Nucleus accumbens (tissue), 56 donors: ENCODE data around the gene PRKG2.

Experiments
- DNase-seq, 56 donors: peaks; one replicate each; lab custom pipeline; 2025; lab: John Stamatoyannopoulos, UW

Gene PRKG2

DNA sequence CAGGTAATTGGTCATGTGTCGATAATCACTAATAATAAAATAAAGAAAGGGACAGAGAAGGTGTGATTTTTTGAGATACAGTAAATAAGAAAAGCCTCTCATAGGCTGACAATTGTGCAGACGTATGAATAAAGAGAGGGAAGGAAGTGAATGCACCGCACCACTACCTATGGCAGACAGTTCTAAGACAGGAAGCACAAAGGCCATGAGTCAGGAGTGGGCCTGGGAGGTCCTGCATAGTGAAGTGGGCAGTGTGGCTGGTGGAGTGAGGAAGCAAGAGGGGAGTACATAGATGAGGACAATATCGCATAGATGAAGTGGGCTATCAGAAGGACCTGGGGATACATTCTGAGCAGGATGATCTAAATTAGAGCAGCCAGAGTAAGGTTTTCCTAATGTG lies 108.9 kb downstream of the PRKG2 start:
- DNase-seq = no peak

DNA sequence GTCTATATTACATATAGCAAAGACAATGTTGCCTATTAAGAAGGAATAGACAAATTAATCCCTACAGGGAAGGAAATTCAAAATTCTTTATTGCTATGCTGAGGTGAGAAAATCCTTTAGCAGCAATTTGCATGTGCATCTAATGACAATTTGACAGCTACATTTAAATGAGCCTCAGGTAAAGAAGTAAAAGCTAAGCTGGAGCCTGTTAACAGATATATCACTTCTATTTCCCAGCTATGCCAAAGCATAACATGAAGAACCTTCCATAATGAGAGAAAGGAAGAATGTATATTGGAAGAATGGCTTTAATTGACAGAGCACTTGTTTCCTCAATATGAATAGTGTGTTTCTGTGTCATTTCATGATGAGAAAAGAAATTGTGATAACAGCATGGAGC lies 112.9 kb downstream of the PRKG2 start:
- DNase-seq = no peak

DNA sequence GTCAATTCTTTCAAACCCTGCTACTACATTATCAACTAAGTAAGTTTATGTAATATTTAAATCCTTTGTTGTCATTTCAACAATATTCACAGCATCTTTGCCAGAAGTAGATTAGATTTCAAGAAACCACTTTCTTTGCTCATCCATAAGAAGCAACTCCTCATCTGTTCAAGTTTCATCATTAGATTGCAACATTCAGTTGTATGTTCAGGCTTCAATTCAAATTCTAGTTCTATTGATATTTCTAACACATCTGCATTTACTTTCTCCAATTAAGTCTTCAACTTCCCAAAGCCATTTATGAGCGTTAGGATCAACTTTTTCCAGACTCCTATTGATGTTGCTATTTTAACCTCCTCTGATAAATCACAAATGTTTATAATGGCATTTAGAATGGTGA lies 118.5 kb downstream of the PRKG2 start:
- no peak for DNase-seq

DNA sequence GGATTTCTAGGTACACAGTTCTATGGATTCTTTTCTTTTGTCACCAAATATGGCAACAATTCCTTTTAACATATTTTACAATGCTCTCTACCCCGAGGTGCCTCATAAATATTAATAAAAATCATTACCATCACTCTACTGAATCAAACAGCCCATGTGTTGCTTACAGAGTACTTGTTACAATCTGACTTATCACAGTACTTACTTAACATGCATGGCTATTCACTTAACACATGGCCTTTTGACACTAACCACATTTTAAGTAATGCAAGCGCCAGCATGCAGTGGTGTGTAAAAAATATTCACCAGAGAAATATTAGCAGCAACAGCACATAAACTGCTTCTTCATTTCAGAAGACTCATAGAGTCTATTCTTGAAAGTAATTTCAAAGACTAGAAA lies 119.6 kb downstream of the PRKG2 start:
- no peak for DNase-seq

DNA sequence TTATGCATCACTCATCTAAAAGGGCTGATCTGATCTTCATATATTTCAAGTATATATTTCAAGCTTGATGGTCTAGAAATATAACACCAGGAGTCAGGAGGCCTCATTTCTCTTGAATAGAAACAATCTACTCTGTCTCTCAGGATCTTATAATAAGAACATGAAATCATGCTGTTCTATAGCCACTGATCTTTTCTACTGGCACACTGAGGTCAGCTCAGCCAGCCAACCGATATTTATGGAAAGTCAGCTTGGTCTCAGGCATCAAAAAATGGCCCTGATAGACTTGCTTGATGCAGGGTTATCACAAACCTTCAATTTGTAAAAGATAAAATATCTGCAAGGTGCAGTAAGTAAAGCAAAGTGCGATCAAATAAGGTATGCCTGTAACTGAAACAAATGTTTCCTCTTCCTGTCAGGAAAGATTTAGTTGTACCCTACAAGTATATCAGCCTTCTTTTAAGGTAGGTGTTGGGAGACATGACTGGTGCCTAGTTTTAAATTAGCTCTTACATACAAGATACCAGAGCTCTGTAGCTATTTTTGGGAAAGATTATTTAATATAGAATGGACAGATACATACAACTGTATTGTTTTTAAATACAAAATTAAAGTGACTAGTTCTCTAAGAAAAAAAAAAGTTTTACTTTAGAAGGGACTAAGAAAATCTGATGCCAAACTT lies 121.2 kb downstream of the PRKG2 start:
- no peak for DNase-seq

DNA sequence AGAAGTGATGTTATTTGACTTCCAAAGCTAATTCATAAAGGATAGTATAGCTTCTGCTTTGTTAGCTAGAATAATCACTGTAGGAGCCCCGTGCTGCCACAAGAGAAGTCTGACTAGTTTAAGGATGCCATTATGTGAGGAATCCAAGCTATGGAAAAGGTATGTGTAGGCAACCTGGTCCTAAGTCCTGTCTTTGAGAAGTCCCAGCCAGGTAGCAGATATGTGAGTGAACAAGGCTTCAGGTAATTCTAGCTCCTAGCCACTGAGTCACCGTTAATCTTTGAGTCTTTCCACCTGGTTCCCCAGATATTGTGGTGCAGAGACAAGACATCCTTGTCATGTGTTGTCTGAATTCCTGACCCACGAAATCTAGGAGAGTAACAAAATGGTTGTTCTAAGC lies 129.0 kb downstream of the PRKG2 start:
- DNase-seq = no peak

DNA sequence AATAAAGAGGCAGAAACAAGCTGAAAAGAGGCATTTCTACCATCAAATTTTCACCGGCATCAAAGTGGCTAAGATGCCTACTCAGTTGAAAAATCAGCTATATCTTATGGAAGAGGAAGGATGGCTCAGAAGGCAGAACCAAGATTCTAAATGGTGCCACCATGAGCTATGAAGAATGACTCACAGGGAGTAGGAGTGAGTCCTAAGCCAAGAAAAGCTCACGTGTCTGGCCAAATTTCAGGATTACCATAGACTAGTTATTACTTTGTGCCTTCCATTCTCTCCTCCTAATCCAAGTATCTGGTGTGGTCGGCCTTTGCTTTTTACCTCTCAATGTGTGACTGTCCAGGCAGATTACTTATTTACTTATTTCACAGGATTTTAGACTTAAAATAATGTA lies 129.7 kb downstream of the PRKG2 start:
- no peak for DNase-seq

DNA sequence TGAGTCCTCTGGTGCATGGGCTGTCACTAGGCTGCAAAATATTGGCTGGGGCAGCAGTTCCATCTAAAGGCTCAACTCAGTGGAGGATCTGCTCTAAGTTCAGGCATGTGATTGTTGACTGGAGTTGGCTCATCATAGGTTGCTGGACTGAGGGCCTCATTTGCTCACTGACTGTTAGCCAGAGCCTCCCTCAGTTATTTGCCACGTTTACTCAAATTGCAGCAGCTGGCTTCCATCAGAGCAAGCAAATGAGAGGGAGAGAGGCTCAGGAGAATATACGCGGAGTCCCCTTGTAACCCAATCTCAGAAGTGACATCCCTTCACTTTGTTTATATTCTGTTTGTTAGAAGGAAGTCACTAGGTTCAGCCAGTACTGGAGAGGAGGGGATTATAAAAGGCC lies 130.4 kb downstream of the PRKG2 start:
- DNase-seq = no peak

DNA sequence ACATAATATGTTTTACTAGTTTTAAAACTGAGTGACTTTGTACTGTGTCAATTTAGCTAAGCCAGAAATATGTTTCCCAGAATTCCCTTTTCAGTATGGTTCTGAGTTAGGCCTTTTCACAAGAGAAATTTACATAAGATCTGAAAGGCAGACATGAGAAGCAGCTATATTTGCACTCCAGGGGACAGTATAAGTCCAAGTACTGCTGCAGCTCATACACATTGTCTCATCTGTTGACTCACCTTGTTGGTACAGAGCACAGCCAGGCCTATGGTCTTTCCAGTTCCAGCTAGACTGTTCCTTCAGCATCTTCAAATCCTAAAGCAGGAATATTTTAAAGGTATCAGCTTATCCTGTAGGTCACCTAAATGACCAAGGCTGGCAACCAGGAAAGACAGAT lies 131.0 kb downstream of the PRKG2 start:
- no peak for DNase-seq

DNA sequence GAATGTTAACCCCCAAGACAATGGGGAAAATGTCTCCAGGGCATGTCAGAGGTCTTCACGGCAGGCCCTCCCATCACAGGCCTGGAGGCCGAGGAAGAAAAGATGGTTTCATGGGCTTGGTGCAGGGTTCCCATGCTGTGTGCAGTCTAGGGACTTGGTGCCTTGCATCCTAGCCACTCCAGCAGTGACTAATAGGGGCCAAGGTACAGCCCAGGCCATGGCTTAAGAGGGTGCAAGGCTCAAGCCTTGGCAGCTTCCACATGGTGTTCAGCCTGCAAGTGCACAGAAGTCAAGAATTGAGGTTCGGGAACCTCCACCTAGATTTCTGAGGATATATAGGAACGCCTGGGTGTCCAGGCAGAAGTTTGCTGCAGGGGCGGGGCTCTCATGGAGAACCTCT lies 133.9 kb downstream of the PRKG2 start:
- no peak for DNase-seq

DNA sequence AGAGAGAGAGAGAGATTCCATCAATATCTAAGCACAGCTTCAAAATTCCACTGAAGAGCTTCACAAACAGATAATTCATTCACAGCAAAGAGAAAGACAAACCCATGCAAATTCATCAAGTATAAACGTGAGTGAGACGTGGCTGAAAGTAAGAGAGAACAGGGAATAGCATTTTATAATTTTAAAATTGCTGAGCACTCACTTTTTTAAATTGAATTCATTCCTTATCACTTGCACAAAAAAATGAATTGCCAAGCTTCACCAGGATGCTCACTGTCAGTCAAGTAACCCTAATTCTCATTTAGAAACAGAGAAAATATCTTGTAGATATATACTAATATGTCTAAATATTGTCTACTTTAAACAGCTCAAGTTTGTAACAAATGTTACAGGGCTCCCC lies 144.0 kb downstream of the PRKG2 start:
- no peak for DNase-seq

DNA sequence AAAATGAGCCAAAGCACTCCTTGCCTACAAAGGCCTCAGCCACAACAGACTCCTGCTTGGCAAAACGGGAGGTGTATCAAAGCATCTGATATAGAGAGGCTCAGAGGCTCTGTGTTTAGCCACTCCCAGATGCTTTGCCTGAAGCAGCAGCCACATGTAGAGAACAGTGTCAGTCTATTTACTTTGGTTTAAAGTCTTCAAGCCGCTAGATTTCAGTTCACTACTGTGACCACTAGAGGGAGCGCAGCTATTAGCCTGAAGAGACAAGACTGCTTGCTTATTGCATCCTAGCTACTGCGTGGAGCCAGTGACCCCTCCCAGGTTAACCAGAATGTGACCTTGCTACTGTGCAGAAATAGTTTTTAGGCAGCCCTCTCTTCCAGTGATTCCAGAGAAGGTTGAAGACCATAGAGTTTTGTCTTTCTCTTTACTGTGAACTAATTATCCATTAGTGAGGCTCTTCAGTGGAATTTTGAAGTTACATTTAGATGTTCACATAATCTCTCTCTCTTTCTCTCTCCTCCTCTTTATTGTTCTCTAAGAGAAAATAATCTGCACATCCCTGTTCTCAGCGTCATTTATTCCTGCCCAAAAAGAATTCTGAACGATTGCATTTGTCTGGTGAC lies 145.2 kb downstream of the PRKG2 start:
- peak in 53 of 56 donors; percentile 3 to 80 (median 44) for DNase-seq

DNA sequence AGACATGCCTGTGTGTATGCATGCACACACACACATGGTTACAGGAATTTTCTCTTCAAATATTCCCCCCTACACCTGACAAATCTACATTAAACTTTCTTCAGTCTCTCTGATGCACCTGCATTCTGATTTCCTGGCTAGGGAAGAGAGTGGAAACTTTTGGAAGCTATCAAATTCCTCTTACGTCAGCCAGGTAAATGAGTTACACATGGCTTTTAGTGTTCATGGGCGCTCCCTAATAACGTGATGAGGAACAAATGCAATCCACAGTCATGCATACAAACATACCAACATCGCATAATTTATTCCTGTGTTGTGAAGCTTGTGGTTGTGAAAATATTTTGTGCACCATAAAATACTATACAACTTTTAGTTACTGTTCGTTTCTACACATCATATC lies 149.6 kb downstream of the PRKG2 start:
- DNase-seq = no peak

DNA sequence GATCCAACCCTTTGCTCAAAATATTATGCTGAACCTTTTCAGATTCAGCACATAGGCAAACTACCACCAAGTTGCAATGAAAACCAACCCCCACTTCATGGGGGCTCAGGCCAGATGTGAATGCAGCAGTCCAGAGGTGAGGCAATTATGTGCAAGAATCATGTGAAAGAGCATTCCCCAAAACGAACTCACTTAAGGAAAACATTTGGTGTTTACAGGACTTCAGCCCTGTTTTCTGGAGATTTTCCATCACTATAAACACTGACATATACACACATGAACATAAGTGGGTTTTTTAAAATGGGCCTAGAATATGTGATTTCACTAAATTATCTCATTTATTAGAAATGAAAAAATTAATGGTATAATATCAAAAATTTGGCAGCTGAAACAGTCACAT lies 153.0 kb downstream of the PRKG2 start:
- no peak for DNase-seq

DNA sequence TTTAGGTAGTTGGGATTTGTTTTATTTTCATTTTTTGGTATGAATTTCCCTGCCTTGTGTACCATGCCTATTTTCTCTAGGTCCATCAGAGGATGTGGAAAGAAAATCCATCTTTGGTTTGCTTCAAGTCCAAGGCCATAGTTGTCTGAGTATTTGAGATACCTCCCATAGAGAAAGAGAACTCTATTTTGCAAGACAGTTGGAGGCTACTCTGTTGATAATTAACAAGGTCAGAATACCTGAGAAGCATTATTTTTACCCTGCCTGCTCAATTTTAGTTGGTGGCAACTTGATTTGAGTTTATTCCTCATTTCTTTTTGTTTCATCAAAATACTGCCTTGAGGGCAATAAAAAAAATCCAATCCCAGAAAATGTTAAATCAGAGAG lies 153.7 kb downstream of the PRKG2 start:
- DNase-seq = no peak

DNA sequence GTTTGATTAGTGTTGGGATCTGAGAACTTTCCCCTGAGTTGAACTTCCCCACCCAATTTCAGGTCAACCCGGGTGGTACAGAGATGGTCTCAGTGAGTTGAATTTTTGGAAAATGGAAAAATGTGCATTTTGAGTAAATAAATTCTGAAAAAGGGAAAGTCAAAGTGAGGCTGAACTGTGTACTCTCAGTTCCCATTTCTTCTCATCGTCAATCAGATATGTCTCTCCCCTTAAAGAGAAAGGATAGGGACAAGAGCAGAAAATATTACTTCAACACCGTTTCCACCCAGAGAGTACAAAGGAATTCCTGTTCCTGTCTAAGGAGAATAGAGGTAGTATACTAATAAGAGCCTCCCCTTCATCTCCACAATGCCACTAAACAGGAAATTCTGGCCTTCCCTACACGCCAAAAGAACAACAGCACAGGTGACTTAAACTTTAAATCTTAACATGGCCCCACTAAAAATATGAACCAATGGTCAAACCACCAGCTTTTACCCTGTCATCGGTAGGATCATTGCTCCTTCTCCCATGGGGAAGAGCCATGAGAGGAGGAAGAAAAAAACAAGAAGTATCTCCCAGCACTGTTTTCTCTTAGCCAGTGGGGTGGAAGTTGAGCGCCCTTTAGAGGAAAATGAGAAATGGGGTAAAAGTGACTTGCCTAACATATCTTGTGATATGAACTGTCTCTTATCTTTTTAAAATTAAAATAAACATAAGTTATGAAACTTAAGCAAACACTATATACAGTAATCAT lies 154.3 kb downstream of the PRKG2 start:
- DNase-seq = no peak

DNA sequence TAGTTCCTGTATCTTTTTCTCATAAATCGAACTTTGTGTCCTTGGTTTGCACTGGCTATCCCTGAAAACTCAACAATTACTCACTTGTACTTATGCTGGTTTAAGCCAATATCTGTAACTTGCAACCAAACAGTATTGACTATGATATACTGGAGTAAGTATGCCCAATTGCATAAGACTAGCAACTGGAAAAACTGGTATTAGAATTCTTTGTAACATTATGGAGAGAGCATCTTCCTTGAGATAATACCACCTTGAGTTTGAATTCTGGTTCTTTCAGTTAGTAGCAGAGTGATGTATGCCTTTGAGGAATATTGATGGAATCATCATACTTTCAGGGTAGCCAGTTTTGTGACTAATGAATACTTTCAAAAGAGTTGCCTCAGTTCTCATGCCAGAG lies 156.4 kb downstream of the PRKG2 start:
- no peak for DNase-seq

DNA sequence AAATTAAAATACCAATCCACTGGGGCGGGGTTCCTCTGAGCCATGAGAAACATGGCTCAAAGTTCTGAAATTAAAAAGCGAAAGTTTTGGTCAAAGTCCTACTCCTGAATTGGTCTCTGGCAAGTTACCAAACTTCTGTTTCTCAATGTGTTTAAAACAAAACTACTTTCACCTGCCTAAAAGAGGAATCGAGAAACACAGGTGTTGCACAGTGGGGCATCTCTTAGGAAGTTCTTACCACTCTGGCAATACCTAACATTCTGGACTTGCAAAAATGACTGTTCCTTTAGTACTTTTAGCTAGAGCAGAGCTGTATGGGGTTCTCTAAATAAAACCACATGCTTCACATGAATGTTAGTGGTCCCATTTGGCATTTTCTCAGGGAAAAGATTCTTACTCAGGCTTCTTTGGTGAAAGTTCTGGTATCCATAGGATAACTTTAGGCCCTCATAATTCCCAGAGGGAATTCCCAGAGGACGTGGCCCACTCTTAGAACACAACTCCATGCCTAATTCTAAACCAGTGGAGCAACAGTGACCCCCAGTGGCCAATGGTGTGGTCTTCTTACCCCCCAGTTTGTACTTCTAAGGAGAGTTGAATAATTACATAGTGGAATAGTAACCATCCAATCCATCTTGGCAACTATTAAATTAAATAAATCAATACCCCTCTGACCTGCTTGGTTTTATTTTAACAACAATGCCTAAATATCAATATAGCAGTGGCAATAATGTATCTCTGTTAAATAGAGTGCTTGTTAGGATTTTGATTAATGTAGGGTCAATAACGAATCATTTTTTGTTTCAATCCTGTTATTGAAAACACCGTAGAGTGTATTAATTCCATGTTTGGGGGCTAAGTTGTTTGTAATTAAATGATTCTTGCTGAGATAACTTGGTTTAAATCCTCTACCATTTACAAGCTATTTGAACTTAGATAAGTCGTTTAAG lies 162.6 kb downstream of the PRKG2 start:
- DNase-seq = peak in 26 of 56 donors; percentile 0 to 74 (median 10)

DNA sequence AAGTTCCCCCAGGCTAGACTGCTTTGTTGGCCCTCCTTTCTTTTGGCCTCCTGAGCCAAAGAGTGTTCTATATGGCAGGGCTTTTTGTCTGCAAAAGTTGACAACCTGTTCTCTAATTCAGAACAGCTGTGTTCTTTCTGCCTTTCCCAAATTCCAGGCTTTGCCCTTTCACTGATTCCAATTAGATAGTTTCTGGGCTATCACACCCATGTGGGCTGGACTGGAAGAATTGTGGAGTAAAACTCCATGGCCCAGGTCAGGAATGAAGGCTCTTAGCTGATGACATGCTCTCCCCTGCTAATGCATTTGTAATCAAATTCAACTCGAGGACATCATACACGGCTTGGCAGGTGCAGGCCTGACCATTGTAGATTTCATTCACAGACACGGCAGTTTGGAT lies 165.1 kb downstream of the PRKG2 start:
- no peak for DNase-seq

DNA sequence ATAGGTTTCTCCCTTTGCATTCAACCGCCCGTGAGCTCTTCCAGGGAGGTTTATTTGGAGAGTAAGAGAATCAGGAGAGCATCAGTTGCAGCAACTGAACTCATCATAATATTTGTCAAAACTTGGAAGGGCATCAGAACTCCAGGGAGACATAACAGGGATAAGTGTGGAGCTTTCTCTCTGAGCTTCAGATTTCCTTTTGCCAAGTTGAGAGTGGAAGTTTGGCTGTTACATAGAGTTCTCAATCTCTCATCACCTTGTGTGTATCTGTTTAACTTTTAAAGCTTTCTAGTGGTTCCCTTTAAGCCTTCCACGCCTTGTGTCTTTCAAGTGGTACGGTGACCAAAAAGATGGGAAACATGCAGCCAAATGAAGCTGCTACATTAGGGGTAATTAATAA lies 165.7 kb downstream of the PRKG2 start:
- DNase-seq = no peak
